GM21515 (cell line): ENCODE measurements around the gene AVPR2.

Experiments
- ATAC-seq: cut with Tn5 transposase; IDR thresholded peaks from one replicate; pipeline ENCODE4 v1.9.1; 2021; ENCODE audit not compliant: unreplicated experiment

AVPR2 gene

DNA sequence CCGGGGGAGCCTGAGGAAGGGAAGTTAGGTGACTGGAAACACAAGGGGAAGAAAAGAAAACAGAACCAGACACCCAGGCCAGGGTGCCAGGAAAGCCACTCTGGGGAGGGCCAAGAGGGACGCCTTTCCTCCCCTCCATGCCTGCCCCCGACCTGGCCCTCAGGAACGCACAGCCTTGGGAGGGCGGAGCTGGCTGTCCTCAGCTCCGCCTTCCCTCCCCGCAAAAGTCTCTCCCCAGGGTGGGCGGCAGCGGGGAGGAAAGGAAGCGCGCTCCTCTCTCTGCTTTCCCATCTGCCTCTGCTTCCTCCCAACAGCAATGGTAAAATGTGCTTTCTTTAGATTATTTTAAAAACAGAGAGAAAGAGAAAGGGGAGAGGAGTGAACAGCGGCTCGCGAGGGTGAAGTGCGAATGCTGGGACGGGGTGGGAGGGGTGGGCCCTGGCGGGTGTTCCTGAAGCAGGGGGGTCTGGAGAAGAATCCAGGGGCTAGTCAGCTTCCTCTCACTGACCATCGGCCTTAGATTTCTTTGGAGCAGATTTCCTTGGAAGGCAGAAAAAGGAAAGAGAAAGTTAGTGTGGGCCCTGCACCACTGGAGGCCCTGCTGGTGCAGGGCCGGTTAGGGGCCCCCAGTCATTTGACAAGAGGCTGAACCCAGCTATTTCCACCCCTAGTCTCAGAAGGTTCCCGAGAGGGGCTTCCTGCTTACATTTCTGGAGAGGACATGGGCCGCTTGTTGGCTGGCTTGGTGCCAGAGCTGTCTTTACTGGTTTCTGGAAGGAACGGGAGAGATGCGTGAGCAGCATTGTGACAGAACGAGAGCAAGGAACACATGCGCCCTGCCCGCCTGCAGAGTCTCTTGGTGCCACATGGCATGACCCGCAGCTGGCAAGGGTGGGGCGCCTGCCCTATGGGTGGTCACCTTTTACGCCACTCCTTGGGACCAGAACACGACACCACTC, 44.7 kb downstream of the AVPR2 start:
- ATAC-seq, result no peak

DNA sequence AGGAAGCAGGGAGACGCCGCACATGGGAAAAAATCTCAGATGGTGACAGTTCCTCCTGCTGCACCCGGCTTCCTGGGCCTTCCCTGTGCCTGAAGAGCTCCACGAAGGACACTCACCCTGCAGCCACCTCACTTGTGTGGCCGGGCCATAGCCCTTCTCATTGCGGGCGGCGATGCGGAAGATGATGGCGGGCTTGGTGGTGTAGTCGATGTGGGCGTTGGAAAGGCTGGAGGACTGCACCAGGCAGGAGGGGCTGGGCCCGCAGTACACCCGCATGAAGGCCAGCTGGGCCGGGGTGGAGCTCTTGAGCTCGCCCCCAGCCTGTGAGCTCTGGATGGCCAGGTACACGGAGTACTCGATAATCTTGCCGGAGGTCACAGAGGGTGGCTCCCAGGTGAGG, 45.7 kb downstream of the AVPR2 start:
- no peak for ATAC-seq

DNA sequence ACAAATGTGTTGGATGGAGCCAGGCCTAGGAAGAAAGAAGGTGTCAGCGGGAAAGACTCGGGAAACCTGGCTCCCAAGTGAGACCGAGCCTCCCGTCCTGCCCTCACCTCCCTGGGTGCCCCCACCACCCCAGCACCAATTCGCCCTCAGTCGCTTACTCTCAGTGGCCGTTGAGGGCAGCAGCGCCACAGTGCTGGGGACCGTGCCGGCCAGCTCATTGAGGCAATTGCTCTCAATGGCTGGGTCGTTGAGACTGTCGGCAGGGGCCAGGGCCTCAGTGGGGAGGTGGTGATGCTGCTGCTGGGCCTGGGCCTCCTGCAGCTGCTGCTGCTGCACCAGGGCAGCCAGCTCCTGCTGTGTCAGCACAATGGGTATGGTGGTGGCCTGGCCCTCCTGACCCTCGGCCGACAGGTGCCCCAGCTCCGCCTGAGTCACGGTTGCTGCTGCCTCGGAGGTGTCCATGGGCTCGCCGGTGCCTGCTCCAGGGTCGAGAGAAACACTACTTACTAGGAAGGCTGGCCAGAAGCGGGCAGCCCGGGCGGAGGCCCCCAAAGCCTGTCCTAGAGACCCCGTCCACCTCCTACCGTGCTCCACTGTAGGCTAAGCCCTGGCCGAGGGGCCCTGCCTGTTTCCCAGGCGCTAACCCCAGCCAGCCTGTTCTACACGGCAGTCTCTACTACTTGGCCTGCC, 47.4 kb downstream of the AVPR2 start:
- ATAC-seq, result no peak

GRCh38 chrX:153952373-153953026, 48.0 kb downstream of the AVPR2 start:
- no peak for ATAC-seq

DNA sequence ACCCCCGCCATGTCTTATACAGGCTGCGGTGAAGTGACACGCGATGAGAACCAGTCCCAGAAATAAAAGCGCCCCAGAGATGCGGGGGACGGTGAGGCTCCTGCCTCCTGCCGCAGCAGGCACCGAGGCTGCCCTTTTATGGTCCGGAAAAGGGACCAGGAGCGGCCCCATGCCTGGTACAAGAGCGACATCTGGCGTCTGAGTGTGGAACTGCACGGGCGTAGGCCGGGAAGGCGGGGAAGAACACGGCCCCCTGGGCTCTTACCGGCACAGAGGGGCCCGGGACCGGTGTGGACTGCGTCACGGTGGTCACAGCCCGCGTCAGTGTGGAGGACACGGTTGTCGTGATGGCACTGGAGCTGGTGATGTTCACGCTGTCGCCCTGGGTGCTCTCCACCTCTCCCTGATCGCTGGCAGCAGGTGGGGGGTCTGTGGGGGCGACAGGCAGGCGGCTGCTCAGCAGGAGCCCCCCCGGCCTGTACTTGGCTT, 48.9 kb downstream of the AVPR2 start:
- no peak for ATAC-seq

DNA sequence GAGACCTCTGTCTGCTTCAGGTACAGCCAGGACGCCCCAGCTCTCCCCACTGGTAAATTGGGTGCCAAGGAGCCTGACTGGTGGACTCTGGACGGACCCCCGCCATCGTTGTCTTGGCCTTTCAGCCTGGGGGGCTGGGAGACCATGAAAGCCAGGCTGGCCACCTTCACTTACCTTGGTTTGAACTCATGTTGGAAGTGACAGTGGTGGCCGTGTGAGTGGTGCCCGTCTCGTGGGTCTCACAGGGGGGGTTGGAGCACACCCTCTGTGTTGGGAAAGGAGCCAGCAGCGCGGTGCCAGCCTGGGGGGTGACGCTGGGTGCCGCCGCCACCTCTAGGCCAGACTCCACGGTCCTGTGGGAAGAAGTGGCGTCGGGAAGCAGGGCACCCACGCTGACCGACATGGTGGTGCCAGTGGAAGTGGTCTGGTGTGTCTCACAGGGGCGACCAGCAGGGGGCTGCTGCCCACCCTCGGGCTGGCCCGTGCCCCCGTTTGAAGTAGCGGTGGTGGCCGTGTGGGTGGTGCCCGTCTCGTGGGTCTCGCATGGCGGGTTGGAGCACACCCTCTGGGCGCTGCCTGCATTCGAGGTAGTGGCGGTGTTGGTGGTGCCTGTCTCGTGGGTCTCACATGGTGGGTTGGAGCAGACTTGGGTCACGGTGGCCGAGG, 49.6 kb downstream of the AVPR2 start:
- ATAC-seq, result no peak

GRCh38 chrX:153954558-153955227, 50.2 kb downstream of the AVPR2 start:
- no peak for ATAC-seq

- ATAC-seq, result no peak
These were observed 50.8 kb downstream of the AVPR2 start for GRCh38 chrX:153955228-153955732.

DNA sequence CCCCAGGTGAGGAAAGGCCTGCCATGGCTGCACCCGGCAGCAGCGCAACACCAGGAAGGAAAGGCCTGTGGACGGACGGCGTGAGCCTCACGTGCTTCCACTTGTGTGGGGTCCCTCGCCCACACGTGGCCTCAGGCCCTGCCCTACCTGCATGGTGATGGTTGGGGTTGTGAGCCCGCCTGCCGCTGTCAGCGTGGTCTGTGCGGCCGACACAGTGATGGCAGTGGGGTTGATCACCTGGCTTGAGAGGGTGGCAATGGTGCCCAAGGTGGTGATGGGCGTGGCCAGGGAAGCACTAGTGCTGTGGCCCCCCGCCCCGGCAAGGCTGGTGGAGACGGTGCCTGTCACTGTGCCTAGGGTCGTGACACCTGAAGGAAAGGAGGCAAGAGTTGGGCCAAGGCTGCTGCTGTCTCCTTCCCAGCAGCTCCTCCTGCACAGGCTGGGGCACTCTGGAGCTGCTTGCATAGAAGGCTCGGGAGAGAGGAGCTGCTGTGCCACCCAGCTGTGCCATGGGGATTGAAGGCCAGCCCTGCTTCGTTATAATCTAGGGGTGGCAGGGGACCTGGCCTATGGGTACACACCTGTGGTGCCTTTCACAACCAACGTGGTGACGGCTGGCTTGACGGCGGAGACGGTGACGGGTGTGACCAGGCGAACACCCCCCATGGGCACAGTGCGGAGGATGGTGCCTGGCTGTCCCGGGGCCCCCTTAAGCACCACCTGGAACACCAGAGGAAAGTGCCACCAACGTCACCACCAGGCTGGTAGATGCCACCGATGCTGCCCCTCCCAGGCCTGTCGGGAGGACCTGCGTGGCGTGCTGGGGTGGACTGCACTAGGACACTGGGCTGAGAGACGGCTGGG, 51.8 kb downstream of the AVPR2 start:
- no peak for ATAC-seq
